Measurements from ENCODE around the gene TP53TG3B. TPM values are rescaled to one million over a fixed set of nuclear protein-coding genes. Genes with fewer than 3 reads are reported as not detected.
A peak's percentile ranks its signal among the peaks of the same experiment; 100 is the strongest.
"Not testable (repeated sequence)": the region's sequence is repeated elsewhere in the genome, so short reads cannot be mapped to it uniquely, and the experiment has no call there.

The TP53TG3B gene, protein sequence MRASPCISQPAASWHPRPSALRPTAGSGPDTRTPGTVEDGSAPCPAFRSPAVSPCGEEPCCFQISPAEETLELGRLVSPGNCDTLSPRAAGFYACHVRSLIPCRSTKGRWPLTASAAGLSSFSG
- total RNA-seq: not detected

DNA sequence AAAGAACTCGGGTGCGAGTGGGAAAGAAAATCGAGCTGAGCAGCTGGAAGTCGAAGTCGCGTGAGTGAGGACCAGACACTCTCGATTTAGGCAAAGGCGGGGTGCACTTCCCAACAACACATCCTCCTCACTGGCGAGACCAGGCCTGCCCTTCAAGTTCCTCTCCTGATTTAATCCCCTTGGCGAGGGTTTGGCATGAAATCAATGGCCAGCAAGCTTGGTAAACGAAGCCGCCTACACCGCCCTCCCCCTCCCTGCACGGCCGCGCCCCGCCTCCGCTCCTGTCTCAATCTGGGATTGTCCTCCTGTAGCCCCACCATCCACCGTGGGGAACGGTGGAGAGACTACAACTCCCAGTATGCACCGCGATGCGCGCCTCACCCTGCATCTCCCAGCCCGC, at the start of gene TP53TG3B:
Gene TP53TG3B, plus strand, starts transcription at position 301 of the 400 bp plus-strand sequence. Its CDS starts 68 bp downstream, at position 369.
- ATAC-seq; DNase-seq (ENCODE audit: low spot score); H3K27ac Mint-ChIP-seq; H3K27me3 Mint-ChIP-seq; H3K9me3 Mint-ChIP-seq; H3K36me3 Mint-ChIP-seq; H3K4me3 Mint-ChIP-seq; H3K4me1 Mint-ChIP-seq (ENCODE audit: low read depth in 2 of 2): not testable (repeated sequence)

- H3K4me1 Mint-ChIP-seq (ENCODE audit: low read depth in 2 of 2); H3K27ac Mint-ChIP-seq; H3K27me3 Mint-ChIP-seq; H3K4me3 Mint-ChIP-seq; H3K36me3 Mint-ChIP-seq; ATAC-seq; H3K9me3 Mint-ChIP-seq: not testable (repeated sequence)
- DNase-seq (ENCODE audit: low spot score): peak; percentile 88
These were observed 24.2 kb upstream of the TP53TG3B start for GRCh38 chr16:33336226-33337012.

- H3K4me1 Mint-ChIP-seq (ENCODE audit: low read depth in 2 of 2); H3K4me3 Mint-ChIP-seq; H3K27ac Mint-ChIP-seq; H3K9me3 Mint-ChIP-seq; ATAC-seq; H3K27me3 Mint-ChIP-seq; H3K36me3 Mint-ChIP-seq: not testable (repeated sequence)
- DNase-seq (ENCODE audit: low spot score): peak; percentile 79
These were observed 22.8 kb upstream of the TP53TG3B start for GRCh38 chr16:33337627-33338542.

DNA sequence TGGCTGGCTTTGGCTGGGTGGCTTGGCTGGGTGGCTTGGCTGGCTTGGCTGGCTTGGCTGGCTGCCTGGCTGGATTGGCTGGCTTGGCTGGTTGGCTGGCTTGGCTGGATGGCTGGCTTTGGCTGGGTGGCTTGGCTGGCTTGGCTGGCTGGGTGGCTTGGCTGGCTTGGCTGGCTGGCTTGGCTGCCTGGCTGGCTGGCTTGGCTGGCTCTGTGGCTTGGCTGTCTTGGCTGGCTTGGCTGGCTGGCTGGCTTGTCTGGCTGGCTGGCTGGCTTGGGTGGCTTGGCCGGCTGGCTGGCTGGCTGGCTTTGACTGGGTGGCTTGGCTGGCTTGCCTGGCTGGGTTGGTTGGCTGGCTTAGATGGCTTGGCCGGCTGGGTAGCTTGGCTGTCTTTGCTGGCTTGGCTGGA, 22.1 kb upstream of the TP53TG3B start:
- H3K36me3 Mint-ChIP-seq; H3K27me3 Mint-ChIP-seq; H3K9me3 Mint-ChIP-seq; H3K27ac Mint-ChIP-seq; H3K4me3 Mint-ChIP-seq; H3K4me1 Mint-ChIP-seq (ENCODE audit: low read depth in 2 of 2); ATAC-seq: not testable (repeated sequence)
- DNase-seq (ENCODE audit: low spot score): peak; percentile 51

- H3K9me3 Mint-ChIP-seq; H3K36me3 Mint-ChIP-seq; H3K4me3 Mint-ChIP-seq; H3K27me3 Mint-ChIP-seq; H3K4me1 Mint-ChIP-seq (ENCODE audit: low read depth in 2 of 2); H3K27ac Mint-ChIP-seq: not testable (repeated sequence)
- ATAC-seq (peak in 1 of 2 donors; percentile 66), DNase-seq (ENCODE audit: low spot score) (peak; percentile 83)
These were observed 21.3 kb upstream of the TP53TG3B start for GRCh38 chr16:33339093-33340061.

Other genes with a start within 250 kb of the TP53TG3B start
- gene TP53TG3C, start 166.6 kb upstream of the TP53TG3B start, total RNA-seq: not detected
- not detected for gene TP53TG3E, start 56.5 kb upstream of the TP53TG3B start, total RNA-seq
- not detected for gene TP53TG3F, start 98.8 kb downstream of the TP53TG3B start, total RNA-seq

Measured in natural killer cell treated with Interleukin-12 subunit alpha and Interleukin-12 subunit beta and Interleukin-15 and Interleukin-18, amount 100 ng/mL, for 72 hours (primary cell).